CD4-positive, alpha-beta T cell treated with Interleukin-12 subunit alpha and Interleukin-12 subunit beta, for 1 hour (primary cell): Measurements from ENCODE around the gene CASP9.
"Not testable (repeated sequence)": the region's sequence is repeated elsewhere in the genome, so short reads cannot be mapped to it uniquely, and the experiment has no call there.

ENCODE experiments used
- DNase-seq: peaks from one replicate; pipeline ENCODE4 v3.0.0-alpha.2; 2020

The CASP9 gene

GRCh38 chr1:15500184-15501178 lies 23.5 kb downstream of the CASP9 start:
- no peak for DNase-seq

- no peak for DNase-seq
These were observed 30.1 kb downstream of the CASP9 start for GRCh38 chr1:15493869-15494390.

DNA sequence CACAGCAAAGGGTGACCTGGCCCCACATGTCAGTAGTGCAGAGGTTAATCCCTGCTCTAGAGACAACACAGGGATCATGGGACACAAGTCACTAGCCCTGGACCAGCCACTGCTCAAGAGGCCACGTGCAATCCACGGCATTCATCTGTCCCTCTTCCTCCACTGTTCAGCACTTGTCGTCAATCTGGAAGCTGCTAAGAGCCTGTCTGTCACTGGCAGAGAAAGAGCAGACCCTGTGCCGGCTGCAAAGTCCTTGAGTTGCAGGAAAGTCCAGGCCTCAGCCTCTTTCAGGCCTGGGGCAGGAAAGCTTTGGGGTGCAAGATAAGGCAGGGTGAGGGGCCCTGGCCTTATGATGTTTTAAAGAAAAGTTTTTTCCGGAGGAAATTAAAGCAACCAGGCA lies 31.4 kb downstream of the CASP9 start:
- no peak for DNase-seq

DNA sequence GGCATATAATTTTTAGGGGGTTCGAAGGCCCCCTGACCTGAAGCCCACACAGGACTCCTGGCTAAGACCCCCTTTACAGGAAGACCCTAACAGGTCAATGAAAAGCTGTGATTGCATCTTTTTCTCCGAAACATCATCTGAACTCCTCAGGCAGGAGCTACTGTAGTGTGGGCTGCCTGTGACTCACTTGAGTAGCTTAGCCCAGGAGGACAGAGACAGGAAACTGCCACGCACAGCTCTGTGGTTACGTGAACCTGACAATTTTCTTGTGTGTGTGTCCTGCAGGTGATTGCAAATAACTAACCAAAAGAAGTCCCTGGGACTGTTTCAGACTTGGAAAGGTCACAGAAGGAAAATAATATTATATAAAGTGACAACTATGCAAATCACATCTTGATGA lies 33.0 kb downstream of the CASP9 start:
- not testable (repeated sequence) for DNase-seq

- DNase-seq, result no peak
These were observed 34.8 kb downstream of the CASP9 start for GRCh38 chr1:15489052-15489736.

DNA sequence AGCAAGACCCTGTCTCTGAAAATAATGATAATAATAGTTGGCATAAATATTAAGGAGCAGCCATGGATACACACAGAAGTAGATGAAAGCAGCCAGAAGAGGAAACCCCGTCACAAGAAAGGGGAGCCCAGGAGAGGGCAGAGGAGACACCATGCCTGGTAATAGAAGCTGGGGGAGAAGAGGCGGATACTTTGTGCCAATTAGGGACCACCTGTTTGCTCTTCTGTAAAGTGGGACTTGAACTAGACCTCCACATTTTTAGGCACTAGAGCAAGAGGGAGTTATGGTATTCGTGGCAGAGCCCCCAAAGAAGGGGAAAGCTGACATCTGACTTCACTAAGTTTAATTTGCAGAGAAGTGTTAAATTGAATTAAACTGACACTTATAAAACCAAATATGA lies 35.6 kb downstream of the CASP9 start:
- DNase-seq, result no peak

DNA sequence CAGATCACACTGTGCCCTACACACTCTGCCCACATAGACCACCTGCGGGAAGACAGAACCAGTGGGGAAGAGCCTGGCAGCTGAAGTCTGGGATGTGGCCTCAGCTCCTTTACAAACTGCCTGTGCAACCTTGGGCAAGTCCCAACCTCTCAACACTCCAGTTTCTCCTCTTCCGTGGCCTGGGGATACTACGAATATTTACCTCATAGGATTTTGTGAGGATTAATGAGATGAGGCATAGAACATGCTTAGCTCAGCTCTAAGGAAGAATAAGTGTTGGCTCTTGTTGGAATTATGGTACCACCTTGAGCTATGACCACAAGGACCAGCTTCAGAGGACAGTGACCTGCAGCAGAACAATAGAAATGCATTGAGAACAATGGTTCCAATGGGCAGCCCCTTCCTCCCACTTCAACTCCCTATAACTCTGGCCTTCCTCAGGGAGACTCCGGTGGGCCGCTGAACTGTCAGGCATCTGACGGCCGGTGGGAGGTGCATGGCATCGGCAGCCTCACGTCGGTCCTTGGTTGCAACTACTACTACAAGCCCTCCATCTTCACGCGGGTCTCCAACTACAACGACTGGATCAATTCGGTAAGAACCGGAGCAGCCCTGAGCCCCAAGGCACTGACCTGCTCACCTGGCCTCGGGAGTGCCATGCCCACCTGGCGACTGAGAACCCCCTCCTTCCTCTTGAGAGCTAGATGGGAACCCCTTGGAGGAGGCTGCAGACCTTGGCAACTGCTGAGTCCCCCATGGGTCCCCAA lies 37.0 kb downstream of the CASP9 start:
- not testable (repeated sequence) for DNase-seq

DNA sequence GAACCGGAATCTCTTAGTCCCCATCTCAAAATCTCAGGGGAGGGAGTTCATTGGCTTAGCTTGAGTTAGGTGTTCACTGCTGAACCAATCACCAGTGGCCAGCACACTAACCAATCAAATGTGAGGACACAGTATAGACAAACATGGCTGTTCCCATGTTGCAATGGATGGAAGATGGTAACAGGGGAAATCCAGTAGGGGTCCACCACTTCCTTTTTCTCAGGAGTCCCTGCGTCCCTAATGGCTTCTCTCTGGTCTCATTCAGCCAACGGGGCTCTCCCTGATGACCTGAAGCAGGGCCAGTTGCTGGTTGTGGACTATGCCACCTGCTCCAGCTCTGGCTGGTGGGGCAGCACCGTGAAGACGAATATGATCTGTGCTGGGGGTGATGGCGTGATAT lies 38.4 kb downstream of the CASP9 start:
- no peak for DNase-seq

DNA sequence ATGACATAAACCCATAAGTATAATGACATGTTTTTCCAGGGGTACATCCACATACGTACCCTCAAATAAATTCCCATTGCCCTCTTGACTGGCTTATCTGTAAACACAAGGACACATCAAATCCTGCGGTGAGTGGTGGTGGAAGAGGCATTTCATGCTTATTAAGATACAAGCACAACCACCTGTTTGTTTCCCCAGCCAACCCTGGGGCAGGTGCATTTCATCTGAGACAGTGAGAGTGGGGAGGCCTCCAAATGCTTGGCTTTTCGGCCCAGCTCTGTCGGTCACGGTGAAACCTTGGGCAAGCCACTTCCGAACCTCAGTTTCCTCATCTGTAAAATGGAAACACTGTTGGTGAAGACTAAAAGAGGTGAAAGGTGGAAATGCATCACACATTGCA lies 39.6 kb downstream of the CASP9 start:
- not testable (repeated sequence) for DNase-seq

DNA sequence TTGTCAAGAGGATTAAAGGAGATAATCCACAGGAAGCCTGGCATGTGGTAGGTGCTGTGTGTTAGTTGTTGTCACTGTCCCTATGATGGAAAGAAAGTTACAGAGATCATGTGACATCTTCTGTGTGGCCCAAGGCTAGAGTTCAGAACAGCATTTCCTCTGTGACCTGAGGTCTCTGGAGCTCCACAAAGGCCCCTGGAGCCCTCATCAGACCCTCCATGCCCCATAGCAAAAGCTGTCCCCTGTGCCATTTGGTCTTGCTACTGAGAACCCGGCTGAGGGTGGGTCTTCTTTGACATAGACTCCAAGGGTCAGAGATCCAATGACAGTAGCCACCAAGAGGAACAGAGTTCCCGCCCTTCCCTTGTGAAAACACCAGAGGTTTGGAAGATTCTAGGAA lies 40.0 kb downstream of the CASP9 start:
- DNase-seq, result no peak

GRCh38 chr1:15482983-15483543 lies 41.0 kb downstream of the CASP9 start:
- DNase-seq, result not testable (repeated sequence)

- DNase-seq, result not testable (repeated sequence)
These were observed 41.6 kb downstream of the CASP9 start for GRCh38 chr1:15482455-15482854.

GRCh38 chr1:15479654-15480347 lies 44.2 kb downstream of the CASP9 start:
- no peak for DNase-seq

- no peak for DNase-seq
These were observed 46.3 kb downstream of the CASP9 start for GRCh38 chr1:15477646-15478212.

DNA sequence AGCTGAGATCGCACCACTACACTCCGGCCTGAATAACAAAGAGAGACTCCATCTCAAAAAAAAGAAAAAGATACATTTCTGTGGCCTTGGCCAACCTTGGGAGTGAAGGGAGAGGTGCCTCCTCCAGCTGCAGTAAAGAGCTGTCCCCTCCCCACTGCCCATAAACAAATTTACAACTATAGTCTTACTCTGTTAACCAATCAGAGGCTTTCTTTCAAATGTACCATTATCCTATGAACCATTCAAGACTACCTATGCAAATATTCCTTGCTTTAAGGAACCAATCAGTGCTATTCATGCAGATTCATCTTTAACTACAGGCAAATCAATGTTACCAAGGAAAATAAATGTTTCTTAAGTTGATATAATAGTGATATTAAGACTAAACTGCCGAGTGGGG lies 47.1 kb downstream of the CASP9 start:
- no peak for DNase-seq

DNA sequence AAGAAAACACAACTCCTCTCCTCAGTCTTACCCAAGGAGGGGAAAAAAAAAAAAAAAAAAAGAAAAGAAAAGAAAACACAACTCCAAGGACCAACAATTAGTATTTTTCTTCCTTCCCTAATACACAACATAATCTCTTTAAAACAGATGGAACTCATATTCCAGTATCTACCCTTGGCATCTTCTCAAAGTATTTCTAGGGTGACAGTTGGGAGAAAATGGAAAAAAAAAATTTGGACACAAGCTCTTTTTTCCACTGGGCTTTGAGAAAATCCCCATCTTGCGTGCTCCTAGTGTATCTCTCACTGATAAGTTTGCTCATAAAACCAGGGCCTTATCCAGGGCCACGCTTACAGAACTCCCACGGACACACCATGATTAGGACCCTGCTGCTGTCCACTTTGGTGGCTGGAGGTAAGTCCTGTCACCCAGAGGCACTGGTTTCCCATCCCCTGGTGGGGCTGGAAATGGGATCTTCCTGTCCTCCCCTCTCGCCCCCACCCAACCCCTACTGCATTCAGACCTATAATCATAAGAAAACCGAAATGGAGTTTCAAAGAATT lies 48.2 kb downstream of the CASP9 start, which contains the start of gene CELA2B:
Gene CELA2B (plus strand): TSS at position 353 of the 563 bp plus-strand sequence. CDS start 22 bp downstream, at position 375.
- no peak for DNase-seq

DNA sequence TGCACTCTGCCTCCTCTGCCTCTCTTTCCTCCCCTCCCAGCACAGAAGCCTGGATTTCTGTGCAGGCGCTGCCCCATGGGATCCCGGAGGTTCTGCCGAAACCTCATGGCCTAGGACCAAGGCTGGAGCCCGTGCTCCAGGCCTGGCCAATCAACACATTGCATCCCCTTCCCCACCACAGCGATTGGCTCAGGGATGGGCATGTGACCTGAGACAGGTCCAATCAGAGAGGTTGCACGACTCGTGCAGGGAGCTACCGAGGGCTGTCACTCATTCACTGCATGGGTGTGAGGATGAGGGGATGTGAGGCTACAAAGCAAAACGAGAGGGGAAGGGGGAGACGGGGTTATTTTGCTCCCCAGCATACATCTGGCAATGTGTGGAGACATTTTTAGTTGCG lies 51.4 kb downstream of the CASP9 start:
- DNase-seq, result no peak

GRCh38 chr1:15471723-15472122 lies 52.3 kb downstream of the CASP9 start:
- DNase-seq, result not testable (repeated sequence)

DNA sequence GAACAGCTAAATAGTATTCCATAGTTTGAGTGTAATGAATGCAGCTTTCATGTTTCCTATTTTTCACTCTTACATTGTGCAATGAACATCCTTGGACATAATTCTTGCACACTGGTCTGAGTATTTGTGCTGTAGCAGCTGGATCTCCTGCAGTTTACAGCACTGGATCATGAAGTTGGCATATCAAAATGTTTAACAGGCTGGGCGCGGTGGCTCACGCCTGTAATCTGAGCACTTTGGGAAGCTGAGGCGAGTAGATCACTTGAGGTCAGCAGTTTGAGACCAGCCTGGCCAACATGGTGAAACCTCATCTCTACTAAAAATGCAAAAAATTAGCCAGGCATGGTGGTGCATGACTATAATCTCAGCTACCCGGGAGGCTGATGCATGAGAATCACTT lies 52.9 kb downstream of the CASP9 start:
- not testable (repeated sequence) for DNase-seq

DNA sequence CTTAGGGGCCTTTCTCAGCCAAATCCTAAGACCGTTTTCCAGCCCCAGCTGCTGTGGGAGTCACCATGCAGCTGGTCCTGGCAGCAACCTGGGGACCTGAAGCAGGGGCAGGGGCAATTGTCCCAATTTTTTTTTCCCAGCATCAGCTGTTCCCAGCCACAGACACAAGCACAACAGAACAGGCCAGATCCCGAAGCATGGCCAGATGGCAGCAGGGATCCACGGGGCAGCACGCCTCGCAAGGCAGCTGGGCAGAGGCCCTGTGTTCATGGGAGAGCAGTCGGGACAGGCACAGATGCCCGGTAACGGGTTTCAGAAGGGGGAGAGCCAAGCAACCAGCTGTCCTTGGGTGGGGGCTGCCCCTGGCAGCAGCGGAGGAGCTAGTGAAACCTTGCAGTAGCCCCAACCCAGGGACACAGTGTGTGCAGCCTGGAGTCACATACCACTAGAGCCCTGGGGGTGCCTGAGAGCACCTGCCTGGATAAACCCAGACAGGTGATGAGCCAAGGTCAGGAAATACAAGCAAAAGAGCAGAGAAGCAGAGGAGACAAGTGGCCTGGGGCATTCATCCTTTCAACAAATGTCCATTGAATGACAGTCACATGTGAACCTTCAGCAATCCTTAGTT lies 54.1 kb downstream of the CASP9 start:
- DNase-seq, result not testable (repeated sequence)

DNA sequence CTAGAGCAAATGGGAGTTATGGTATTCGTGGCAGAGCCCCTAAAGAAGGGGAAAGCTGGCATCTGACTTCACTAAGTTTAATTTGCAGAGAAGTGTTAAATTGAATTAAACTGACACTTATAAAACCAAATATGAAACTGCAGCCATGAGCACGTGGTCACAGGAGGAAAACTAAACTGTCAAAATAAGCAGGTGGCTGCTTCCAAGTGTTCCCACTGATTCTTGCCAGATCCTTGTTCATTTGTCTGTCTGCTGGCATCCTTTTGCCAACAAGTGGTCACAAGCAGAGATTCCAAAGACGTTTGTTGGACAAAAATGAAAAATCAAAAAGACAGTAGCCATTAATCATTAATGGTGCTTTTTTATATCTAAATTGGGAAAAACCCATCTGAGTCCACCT lies 54.7 kb downstream of the CASP9 start:
- DNase-seq, result no peak
